Measurements from ENCODE around the gene REPIN1. TPM values are rescaled to one million over a fixed set of nuclear protein-coding genes. Genes with fewer than 3 reads are reported as not detected.

The REPIN1 gene
- total RNA-seq, 1 experiment from 2014 or later: 106 TPM

DNA sequence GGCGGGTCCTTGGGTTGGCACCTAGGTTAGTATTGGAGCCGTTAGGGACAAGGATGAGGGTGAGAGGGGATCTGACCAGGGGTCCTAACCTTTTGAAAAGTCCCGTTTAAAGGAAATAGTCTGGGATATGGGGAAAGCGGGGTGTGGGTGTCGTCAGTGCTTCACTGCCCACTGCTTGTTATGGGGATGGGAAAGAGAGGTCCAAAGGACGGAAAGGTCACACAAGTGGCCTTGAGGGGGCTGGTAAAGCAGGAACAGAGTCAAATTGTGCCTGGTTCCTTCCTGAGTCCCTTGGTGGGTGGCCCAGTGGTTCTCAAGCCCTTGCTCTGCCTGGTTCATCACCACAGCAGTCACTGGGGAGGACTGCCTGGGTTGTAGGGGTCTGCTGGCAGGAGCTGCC lies 7.9 kb downstream of the REPIN1 start (continued):
- no peak for TF ChIP-seq CBX3 (IDR thresholded peaks at IDR 0.05; ENCODE audit: low read depth)
- TF ChIP-seq SIN3A (IDR thresholded peaks at IDR 0.05; ENCODE audit: low read depth): no peak
- no peak for TF ChIP-seq TCF7L2 (IDR thresholded peaks at IDR 0.05; ENCODE audit: borderline replicate concordance, extremely low read depth, insufficient read depth, insufficient read length)
- TF ChIP-seq FOSL1 (IDR thresholded peaks at IDR 0.05; ENCODE audit: low read depth): no peak
- TF ChIP-seq SRF (IDR thresholded peaks at IDR 0.05; ENCODE audit: low read depth): no peak
- TF ChIP-seq ZNF274 (IDR thresholded peaks at IDR 0.05; ENCODE audit: low read depth, low read length): no peak

DNA sequence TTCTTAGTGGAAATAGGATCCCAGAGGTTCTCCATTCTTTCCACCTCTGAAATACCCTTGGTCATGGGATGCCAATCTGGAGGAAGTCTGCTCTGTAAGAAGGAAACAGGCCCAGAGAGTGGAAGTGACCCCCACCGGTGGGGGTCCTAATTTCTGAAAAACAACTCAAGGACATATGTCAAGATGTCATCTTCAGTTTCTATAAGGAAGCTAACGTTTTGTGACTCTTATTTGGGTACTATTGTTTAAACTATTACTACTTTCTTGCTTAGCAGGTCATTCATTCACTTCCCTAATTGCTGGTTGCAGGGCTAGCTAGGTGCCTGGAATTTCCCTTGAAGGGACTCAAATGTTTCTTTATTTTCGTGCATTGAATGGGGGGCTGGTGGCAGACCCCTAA lies 8.6 kb downstream of the REPIN1 start:
- DNase-seq (ENCODE audit: low read depth, low spot score): no peak
- RAD21 ChIA-PET (ENCODE audit: low non-redundant PET in 1 of 2, low total read pairs in 2 of 2, uncharacterized antibody in 2 of 2, unreplicated experiment in 2 of 2): interaction anchor here in 1 of 2 experiments (0.6 kb wide), 1 partner anchor 24 kb away, joined by 3 read pairs; no protein-coding TSS in a partner anchor
- Histone ChIP-seq H3K36me3 (ENCODE audit: control insufficient read depth in 1 of 2, insufficient read depth in 2 of 2, low read length in 2 of 2) (peaks cover 8 to 16% of the 10 kb centered on the region in 2 experiments; a peak in 2 of 4 replicates), H3K27me3 (ENCODE audit: insufficient read depth, low read length) (no peaks in the 10 kb centered on the region), H3K9me2 (ENCODE audit: insufficient read depth) (no peaks in the 10 kb centered on the region), H3K9me3 (ENCODE audit: control insufficient read depth in 1 of 2, insufficient read depth in 1 of 2, low read depth in 1 of 2, low read length in 2 of 2) (no peaks in the 10 kb centered on the region), H3K4me2 (ENCODE audit: low read length) (no peak overlapping the region), H3K4me3 (replicated peaks in 1 of 2; ENCODE audit: low read depth in 1 of 2, low read length in 2 of 2) (no peak overlapping the region), H3K9ac (ENCODE audit: low read length) (no peak overlapping the region), H3K4me1 (ENCODE audit: control insufficient read depth in 1 of 2, insufficient read depth in 2 of 2, low read length in 2 of 2) (peaks cover 15 to 24% of the 10 kb centered on the region in 2 experiments), H2AFZ (ENCODE audit: low read depth, low read length, poor library complexity, severe bottlenecking) (no peak overlapping the region), H3K27ac (ENCODE audit: low read depth, low read length) (no peak overlapping the region), H3K79me2 (ENCODE audit: insufficient read depth, low read length) (peaks cover 10% of the 10 kb centered on the region; the same call in 1 of the 2 replicates), H4K20me1 (ENCODE audit: insufficient read depth) (no peaks in the 10 kb centered on the region)
- CTCF ChIA-PET: no interaction called here
- TF ChIP-seq FOSL1 (IDR thresholded peaks at IDR 0.05; ENCODE audit: low read depth): no peak
- TF ChIP-seq POLR2A (IDR thresholded peaks at IDR 0.05; ENCODE audit: borderline replicate concordance, extremely low read depth, insufficient read depth, insufficient read length): no peak
- TF ChIP-seq POLR2AphosphoS5 (IDR thresholded peaks at IDR 0.05; ENCODE audit: low read depth, low read length): no peak
- no peak for TF ChIP-seq CBX3 (IDR thresholded peaks at IDR 0.05; ENCODE audit: low read depth)
- ATAC-seq: no peak
- BruUV-seq (replicated peaks): no TSS peak
- POLR2A ChIA-PET: interaction anchor here (1.9 kb wide), 1 partner anchor 8 kb away, joined by 15 read pairs; the partner anchor contains the start of gene REPIN1
- intact Hi-C loops (cut with micrococcal nuclease): no loop called here

DNA sequence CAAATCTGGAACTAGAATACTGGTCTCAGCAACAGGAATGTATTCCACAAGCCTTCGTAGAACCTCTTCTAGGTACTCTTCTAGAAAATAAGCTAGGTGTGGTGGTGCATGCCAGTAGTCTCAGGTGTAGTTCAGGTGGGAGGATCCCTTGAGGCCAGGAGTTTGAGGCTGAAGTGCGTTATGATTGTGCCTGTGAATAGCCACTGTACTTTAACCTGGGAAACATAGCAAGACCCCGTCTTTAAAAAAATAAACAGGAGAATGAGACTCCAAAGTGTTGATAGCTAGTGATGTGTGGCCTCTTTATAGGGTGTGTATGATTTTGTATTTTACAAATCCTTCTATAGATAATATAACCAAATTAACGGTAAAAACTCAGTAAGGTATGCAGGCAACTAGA lies 9.0 kb downstream of the REPIN1 start:
- POLR2A ChIA-PET: interaction anchor here (1.9 kb wide), 1 partner anchor 8 kb away, joined by 15 read pairs; the partner anchor contains the start of gene REPIN1
- no peak overlapping the region for H2AFZ ChIP-seq (ENCODE audit: low read depth, low read length, poor library complexity, severe bottlenecking)
- no peak for TF ChIP-seq ZNF274 (IDR thresholded peaks at IDR 0.05; ENCODE audit: low read depth, low read length)
- no peak for TF ChIP-seq SIN3A (IDR thresholded peaks at IDR 0.05; ENCODE audit: low read depth)
- TF ChIP-seq ELF1 (IDR thresholded peaks at IDR 0.05; ENCODE audit: borderline replicate concordance, low read depth): no peak
- TF ChIP-seq EGR1 (IDR thresholded peaks at IDR 0.05; ENCODE audit: low read depth): no peak
- TF ChIP-seq JUND (IDR thresholded peaks at IDR 0.05): no peak
- no peak for TF ChIP-seq RAD21 (IDR thresholded peaks at IDR 0.05; ENCODE audit: low read depth)
- no peak overlapping the region for H3K4me3 ChIP-seq (replicated peaks in 1 of 2; ENCODE audit: low read depth in 1 of 2, low read length in 2 of 2)
- peak overlapping the region; percentile 78; the same call in 1 of the 2 replicates for H3K27ac ChIP-seq (ENCODE audit: low read depth, low read length)
- ATAC-seq (no peak), DNase-seq (ENCODE audit: low read depth, low spot score) (no peak)
- RAD21 ChIA-PET (ENCODE audit: low non-redundant PET in 1 of 2, low total read pairs in 2 of 2, uncharacterized antibody in 2 of 2, unreplicated experiment in 2 of 2): interaction anchor here in 1 of 2 experiments (0.6 kb wide), 1 partner anchor 24 kb away, joined by 3 read pairs; no protein-coding TSS in a partner anchor
- H4K20me1 ChIP-seq (ENCODE audit: insufficient read depth): no peaks in the 10 kb centered on the region
- H3K27me3 ChIP-seq (ENCODE audit: insufficient read depth, low read length): no peaks in the 10 kb centered on the region
- H3K4me2 ChIP-seq (ENCODE audit: low read length): peak overlapping the region; percentile 99
- no peak overlapping the region for H3K9ac ChIP-seq (ENCODE audit: low read length)
- intact Hi-C loops (cut with micrococcal nuclease): loop anchor here (2.0 kb wide), 1 partner anchor 15 kb away; no protein-coding TSS in a partner anchor
- H3K36me3 ChIP-seq (ENCODE audit: control insufficient read depth in 1 of 2, insufficient read depth in 2 of 2, low read length in 2 of 2): peaks cover 6 to 14% of the 10 kb centered on the region in 2 experiments; a peak in 2 of 4 replicates
- peaks cover 15 to 24% of the 10 kb centered on the region in 2 experiments for H3K4me1 ChIP-seq (ENCODE audit: control insufficient read depth in 1 of 2, insufficient read depth in 2 of 2, low read length in 2 of 2)
- BruUV-seq (replicated peaks): no TSS peak
- peaks cover 10% of the 10 kb centered on the region; the same call in 1 of the 2 replicates for H3K79me2 ChIP-seq (ENCODE audit: insufficient read depth, low read length)
- H3K9me3 ChIP-seq (ENCODE audit: control insufficient read depth in 1 of 2, insufficient read depth in 1 of 2, low read depth in 1 of 2, low read length in 2 of 2): no peaks in the 10 kb centered on the region
- CTCF ChIA-PET: no interaction called here
- no peaks in the 10 kb centered on the region for H3K9me2 ChIP-seq (ENCODE audit: insufficient read depth)
